ENCODE measurements around the gene CCDC106.
A peak's percentile ranks its signal among the peaks of the same experiment; 100 is the strongest.

CCDC106 gene

DNA sequence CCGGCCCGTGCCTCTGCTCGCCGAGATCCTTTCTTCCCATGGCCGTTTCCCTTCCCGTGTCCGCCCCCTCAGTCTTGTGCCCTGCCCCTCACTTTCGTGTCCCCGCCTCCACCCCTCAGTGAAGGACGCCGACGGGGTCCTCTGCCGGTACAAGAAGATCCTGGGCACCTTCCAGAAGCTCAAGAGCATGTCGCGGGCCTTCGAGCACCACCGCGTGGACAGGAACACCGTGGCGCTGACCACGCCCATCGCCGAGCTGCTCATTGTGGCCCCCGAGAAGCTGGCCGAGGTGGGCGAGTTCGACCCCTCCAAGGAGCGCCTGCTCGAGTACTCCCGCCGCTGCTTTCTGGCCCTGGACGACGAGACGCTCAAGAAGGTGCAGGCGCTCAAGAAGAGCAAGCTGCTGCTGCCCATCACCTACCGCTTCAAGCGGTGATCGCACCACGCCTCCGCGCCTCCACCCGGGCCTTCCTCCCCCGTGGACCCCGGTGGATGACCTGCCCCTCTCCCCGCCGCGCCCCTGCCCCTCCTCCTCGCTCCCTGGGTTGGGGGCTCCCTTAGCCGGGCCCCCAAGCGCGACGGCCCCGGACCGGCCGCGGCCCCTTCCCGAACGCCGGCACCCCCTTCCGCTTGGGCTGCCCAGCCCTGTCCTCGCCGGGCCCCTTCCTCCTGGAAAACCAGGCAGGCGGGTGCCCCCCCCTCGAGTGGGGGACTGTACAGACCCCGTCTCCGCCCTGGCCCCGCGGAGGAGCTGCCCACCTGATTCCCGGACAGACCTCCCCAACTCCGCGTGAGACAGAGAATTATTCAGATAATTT lies 4.5 kb downstream of the CCDC106 start:
- DNase-seq (ENCODE audit: low spot score), result no peak

GRCh38 chr19:55653651-55654322 lies 5.8 kb downstream of the CCDC106 start:
- DNase-seq (ENCODE audit: low spot score), result peak; percentile 94

- DNase-seq (ENCODE audit: low spot score), result peak; percentile 94
Measured at GRCh38 chr19:55654323-55654867, 6.4 kb downstream of the CCDC106 start.

- DNase-seq (ENCODE audit: low spot score), result peak; percentile 99
Measured at GRCh38 chr19:55654868-55655647, 7.0 kb downstream of the CCDC106 start, which contains the start of gene U2AF2. Gene U2AF2, plus strand, starts transcription at chr19:55655035. Its CDS starts 70 bp downstream, at chr19:55655105.

GRCh38 chr19:55655648-55656040 lies 7.6 kb downstream of the CCDC106 start:
- no peak for DNase-seq (ENCODE audit: low spot score)

- no peak for DNase-seq (ENCODE audit: low spot score)
Measured at GRCh38 chr19:55656552-55656951, 8.5 kb downstream of the CCDC106 start.

DNA sequence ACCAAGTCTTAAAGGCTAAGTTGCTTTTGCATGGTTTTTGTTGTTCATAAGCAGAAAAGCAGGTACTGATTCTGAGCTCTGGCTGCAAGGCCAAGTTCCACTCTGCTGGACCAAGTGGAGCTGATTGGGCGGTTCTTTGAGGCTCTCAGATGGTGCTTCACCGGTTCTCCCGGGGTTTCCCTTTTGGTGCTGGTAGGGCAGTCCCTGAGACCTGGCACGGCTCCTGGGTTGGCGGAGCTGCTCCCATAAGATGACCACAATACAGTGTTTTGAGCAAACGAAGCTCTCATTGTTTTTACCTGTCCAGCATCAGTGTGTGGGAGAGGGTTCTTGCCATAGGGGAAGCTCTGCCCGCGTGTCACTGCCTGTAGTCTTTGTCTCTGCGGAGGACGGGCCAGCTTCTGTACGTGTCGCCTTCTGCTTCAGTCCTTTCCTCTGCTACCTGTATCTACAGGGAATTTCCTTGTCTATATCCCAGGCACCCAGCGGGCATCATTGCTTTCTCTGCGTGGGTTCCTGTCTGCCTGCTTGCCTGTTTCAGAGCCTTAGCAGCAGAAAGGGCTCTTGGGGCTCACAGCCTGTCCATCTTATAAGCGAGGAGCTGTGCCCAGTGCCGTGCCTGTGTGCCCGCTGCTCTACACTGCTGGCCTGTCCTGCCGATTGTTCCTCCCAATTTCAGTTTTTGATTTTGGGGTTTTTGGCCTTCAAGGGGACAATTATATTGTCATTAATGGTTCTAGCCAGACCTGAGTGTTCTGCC lies 9.2 kb downstream of the CCDC106 start:
- DNase-seq (ENCODE audit: low spot score), result no peak

- no peak for DNase-seq (ENCODE audit: low spot score)
Measured at GRCh38 chr19:55658846-55659459, 10.9 kb downstream of the CCDC106 start.

GRCh38 chr19:55659822-55660221 lies 11.8 kb downstream of the CCDC106 start:
- no peak for DNase-seq (ENCODE audit: low spot score)

DNA sequence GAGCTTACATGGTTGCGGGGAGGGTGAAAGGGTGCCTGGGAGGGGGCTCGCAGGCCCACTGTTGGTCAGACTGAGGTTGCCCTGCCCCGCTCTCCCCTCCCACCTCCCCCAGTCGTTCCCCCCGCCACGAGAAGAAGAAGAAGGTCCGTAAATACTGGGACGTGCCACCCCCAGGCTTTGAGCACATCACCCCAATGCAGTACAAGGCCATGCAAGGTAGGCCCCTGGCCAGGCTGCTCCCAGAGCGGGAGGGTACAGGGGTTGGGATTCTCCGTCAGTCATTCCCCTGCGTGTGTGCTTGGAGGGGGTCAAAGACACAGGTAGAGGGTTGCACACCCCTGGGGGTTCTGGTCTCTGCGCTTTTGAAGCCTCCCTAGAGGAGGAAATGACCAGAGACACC lies 12.4 kb downstream of the CCDC106 start:
- no peak for DNase-seq (ENCODE audit: low spot score)

DNA sequence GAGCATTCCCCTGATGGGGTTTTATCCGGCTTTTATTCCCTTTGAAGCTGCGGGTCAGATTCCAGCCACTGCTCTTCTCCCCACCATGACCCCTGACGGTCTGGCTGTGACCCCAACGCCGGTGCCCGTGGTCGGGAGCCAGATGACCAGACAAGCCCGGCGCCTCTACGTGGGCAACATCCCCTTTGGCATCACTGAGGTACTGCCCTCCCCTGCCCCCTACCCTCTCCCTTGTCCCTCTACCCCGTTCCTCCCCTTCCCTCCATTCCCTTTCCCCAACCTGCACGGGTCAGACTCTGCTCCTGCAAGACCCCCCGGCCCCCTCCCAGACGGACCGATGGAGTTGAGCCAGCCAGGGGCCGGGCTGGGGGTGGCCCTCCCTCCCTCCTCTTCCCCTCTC lies 13.0 kb downstream of the CCDC106 start:
- no peak for DNase-seq (ENCODE audit: low spot score)

- no peak for DNase-seq (ENCODE audit: low spot score)
Measured at GRCh38 chr19:55661826-55662225, 13.8 kb downstream of the CCDC106 start.

GRCh38 chr19:55663846-55664536 lies 16.0 kb downstream of the CCDC106 start:
- no peak for DNase-seq (ENCODE audit: low spot score)

DNA sequence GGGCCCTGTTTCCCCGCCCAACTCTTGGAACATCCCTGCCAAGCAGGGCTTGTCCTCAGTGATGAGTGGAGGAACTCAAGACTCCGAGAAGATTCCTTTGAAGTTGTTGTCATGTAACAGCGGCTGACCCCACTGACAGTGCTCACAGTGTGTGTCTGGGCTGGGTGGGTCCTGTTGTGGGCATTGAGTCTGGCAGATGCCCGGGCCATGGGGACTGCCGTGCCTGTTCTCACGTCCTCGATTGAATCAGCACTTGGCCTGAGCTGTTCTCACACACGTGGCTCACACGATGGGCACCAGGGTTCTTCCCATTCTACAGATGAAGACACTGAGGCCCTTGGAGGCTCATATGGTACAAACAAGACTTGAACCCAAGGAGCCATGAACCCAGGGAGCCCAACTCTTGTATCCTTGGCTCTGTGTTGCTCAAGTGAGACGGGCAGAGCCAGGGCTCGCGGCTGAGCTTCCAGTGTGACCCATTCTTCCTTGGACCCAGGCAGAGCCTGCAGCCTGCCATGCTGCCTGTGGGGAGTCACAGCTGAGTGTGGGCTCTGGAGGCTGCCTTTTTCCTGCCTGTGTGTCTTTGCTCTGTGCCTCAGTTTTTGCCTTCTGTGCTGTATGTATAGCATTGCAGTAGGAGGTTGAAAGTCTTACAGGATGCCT lies 18.5 kb downstream of the CCDC106 start:
- no peak for DNase-seq (ENCODE audit: low spot score)

DNA sequence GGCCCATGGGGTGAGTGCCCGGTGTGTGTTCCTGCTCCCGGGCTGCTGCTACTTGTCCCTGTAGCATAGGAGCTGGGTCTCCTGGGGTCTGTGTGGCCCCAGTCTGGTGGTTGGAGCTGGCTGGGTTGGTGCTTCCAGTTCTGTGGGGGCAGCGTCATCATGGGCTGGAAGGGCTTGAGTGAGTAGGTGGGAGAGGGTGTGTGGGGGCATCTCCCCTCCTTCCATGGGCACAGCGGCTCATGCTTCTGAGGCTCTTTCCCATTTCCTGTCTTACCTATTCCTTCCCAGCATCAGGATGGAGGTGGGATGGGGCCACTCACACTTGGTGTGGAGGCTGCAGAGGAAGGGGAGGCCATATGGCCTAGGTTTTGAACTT lies 19.0 kb downstream of the CCDC106 start:
- DNase-seq (ENCODE audit: low spot score), result no peak

GRCh38 chr19:55667511-55667910 lies 19.5 kb downstream of the CCDC106 start:
- DNase-seq (ENCODE audit: low spot score), result no peak

DNA sequence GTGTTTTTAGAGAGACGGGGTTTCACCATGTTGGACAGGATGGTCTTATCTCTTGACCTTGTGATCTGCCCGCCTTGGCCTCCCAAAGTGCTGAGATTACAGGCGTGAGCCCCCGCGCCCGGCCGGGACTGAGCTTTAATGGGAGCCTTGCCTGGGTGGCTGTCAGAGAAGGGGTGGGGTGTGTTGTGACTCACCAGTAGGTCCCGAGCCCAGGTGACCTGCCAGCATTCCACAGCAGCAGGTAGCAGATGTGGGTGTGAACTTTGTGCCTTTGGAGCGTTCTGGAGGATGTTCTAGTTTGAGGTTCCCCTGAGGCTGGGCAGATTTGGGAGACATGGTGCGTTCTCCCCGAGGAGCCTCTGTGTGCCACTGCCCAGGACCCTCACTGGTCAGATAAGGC lies 19.9 kb downstream of the CCDC106 start:
- no peak for DNase-seq (ENCODE audit: low spot score)

DNA sequence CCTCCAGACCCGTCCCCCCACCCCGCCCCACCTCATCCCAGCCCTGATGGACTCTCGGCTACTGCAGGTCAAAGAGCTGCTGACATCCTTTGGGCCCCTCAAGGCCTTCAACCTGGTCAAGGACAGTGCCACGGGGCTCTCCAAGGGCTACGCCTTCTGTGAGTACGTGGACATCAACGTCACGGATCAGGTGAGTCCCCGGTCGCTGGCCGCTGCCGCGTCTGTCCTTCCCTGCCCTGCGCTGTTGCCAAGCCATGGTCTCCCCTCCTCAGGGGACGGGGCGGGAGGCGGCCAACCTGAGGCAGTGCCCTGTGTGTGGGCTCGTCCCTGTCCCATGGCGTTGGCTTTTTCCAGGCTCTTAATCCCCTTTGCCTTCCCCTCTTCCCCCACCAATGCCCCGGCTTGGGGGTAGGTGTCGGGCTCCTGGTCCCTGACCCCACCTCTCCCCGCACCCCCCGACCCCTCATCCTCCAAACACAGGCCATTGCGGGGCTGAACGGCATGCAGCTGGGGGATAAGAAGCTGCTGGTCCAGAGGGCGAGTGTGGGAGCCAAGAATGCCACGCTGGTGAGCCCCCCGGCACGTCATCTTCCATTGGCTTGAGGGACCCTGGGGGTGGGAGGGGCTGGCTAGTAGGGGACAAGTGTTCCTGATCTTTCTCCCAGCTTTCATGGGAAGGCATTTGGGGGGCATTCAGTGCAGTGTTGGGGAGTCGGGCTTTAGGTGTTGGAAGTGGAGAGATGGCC lies 20.8 kb downstream of the CCDC106 start:
- DNase-seq (ENCODE audit: low spot score), result no peak
